Activated CD4-positive, alpha-beta T cell treated with anti-CD3 and anti-CD28 coated beads, Interleukin-2, amount 10 ng/mL, durations not matched to agents 24 days and 14 days (primary cell): ENCODE measurements around the gene DPPA5. TPM values are rescaled to one million over a fixed set of nuclear protein-coding genes. Genes with fewer than 3 reads are reported as not detected.

Source experiments
- DNase-seq: peaks from one replicate; pipeline ENCODE4 v3.0.0; 2022
- H3K27ac Mint-ChIP-seq: one replicate; pipeline ENCODE4 v1.8.0; 2022; ENCODE audit warnings: mild to moderate bottlenecking, mixed read lengths
- H3K27me3 Mint-ChIP-seq: one replicate; pipeline ENCODE4 v1.8.0; 2022; ENCODE audit warnings: mixed read lengths
- H3K36me3 Mint-ChIP-seq: one replicate; pipeline ENCODE4 v1.8.0; 2022; ENCODE audit warnings: low read depth, mild to moderate bottlenecking, mixed read lengths
- H3K4me1 Mint-ChIP-seq: one replicate; pipeline ENCODE4 v1.8.0; 2021; ENCODE audit warnings: mixed read lengths
- H3K4me3 Mint-ChIP-seq: one replicate; pipeline ENCODE4 v1.8.0; 2022; ENCODE audit warnings: mild to moderate bottlenecking, moderate library complexity, mixed read lengths
- H3K9me3 Mint-ChIP-seq: one replicate; pipeline ENCODE4 v1.8.0; 2021; ENCODE audit warnings: mixed read lengths
- intact Hi-C: fragments of 100-400 bp; cut with micrococcal nuclease; formaldehyde crosslinking; loops from one replicate; pipeline ENCODE4 v1.15.1; 2023
- total RNA-seq: library from RNA; stranded (reverse); gene quantifications from 2 replicates; pipeline ENCODE4 v1.2.3, GENCODE V29; 2022

DPPA5 gene
- total RNA-seq, 1 donor from 2014 or later: not detected

DNA sequence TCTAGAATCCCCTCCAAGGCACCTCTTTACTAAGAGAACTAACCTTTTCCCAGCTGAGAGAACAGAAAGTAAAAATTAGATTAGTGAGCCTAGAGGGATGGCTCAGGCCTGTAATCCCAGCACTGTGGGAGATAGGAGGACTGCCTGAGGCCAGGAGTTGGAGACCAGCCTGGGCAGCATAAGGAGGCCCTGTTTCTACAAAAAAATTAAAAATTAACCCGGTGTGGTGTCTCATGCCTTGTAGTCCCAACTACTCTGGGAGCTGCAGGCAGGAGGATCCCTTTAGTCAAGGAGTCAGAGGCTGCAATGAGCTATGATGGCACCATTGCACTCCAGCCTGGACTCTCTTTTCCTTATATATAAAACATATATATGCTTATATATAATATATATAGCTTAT lies 21.1 kb upstream of the DPPA5 start:
- no peak overlapping the region for H3K27ac Mint-ChIP-seq
- no peaks in the 10 kb centered on the region for H3K36me3 Mint-ChIP-seq
- DNase-seq: no peak
- H3K4me3 Mint-ChIP-seq: no peak overlapping the region
- H3K27me3 Mint-ChIP-seq: no peaks in the 10 kb centered on the region
- intact Hi-C loops: no loop called here
- H3K4me1 Mint-ChIP-seq: no peaks in the 10 kb centered on the region
- no peaks in the 10 kb centered on the region for H3K9me3 Mint-ChIP-seq

DNA sequence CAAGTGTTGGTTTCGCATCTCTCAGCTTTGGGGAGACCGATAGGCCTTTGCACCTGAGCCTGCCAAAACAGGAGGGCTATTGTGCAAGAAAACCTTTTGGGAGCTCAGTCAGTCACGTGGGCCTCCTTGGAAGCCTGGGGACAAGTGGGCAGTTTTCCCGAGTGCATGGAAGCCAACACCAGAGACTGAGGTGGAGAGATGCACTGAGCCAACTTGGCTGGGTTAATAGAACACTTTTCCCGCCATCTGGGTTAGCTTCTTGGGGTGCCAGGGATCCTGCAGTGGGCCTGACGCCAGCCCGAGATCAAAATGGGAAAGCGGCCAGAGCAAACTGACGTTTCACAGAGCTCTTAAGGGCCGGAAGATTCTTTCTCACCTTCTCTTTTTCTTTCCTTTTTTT lies 18.4 kb upstream of the DPPA5 start:
- H3K36me3 Mint-ChIP-seq: no peaks in the 10 kb centered on the region
- H3K27ac Mint-ChIP-seq: no peak overlapping the region
- no peaks in the 10 kb centered on the region for H3K9me3 Mint-ChIP-seq
- intact Hi-C loops: no loop called here
- no peak overlapping the region for H3K4me3 Mint-ChIP-seq
- no peaks in the 10 kb centered on the region for H3K4me1 Mint-ChIP-seq
- no peaks in the 10 kb centered on the region for H3K27me3 Mint-ChIP-seq
- DNase-seq: no peak

DNA sequence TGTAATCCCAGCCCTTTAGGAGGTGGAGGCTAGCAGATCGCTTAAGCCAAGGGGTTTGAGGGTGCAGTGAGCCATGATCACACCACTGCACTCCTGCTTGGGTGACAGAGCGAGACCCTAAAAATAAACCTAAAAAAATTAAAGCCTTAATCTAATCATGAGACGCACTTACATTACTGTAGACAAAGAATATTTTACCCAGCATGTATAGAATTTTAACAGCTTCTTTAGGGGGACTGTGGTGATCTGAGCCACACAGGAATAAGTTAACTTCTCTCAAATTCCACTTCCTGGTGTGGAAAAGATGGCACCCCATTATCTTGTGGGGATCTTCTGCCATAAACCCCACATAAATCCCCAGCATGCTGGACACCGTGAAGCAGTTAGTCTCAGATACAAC lies 17.9 kb upstream of the DPPA5 start:
- Mint-ChIP-seq H3K36me3 (no peaks in the 10 kb centered on the region), H3K27me3 (no peaks in the 10 kb centered on the region), H3K27ac (no peak overlapping the region), H3K4me1 (no peaks in the 10 kb centered on the region), H3K9me3 (no peaks in the 10 kb centered on the region), H3K4me3 (no peak overlapping the region)
- DNase-seq: no peak
- intact Hi-C loops: no loop called here

DNA sequence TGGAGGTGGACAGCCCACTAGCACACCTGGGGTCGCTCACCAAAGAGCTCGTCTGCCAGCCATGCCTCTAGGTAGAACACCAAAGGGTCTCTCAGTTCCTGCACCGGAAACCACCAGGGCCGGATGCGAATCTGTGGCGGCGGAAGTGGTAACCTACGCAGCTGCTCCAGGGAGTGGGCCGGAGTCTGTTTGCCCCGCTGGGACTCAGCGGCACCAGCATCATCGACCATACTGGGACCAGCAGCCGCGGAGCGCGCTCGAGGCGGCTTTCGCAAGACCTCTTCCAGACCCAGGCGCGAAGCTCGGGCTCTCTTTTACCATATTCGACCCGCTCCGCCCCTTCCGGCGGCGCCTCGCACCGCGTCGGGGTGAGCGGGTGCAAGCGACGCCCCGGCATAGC lies 15.5 kb upstream of the DPPA5 start, which contains the start of gene OOEP:
OOEP (minus strand) TSS at position 335 of the 400 bp plus-strand sequence; CDS start at position 230, 105 bp downstream.
- peaks cover 2% of the 10 kb centered on the region for H3K27me3 Mint-ChIP-seq
- no peaks in the 10 kb centered on the region for H3K4me1 Mint-ChIP-seq
- no peaks in the 10 kb centered on the region for H3K36me3 Mint-ChIP-seq
- no peak for DNase-seq
- intact Hi-C loops: no loop called here
- no peak within 1 kb of the TSS for H3K4me3 Mint-ChIP-seq
- no peak within 1 kb of the TSS for H3K27ac Mint-ChIP-seq
- H3K9me3 Mint-ChIP-seq: no peaks in the 10 kb centered on the region

DNA sequence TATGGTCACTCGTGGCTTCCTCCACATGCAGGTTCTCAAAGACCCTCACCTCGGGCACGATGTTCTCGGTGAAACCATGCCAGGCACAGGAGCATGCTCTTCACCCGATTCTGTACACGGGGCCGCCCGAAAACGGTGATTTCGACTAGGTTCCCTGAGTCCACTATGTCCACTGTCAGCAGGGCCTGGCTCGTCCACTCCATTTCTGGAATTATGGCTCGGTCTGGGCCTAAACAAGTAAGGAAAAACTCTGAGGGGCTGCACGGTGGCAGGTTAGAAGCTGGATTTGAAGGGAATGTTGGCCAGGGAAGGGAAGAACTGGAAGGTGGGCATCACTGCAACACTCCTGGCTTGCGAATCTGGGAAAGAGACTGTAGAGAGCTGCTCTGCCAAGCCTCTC lies 15.1 kb upstream of the DPPA5 start:
- H3K27ac Mint-ChIP-seq: no peak overlapping the region
- H3K4me1 Mint-ChIP-seq: no peaks in the 10 kb centered on the region
- H3K27me3 Mint-ChIP-seq: peaks cover 2% of the 10 kb centered on the region
- H3K36me3 Mint-ChIP-seq: no peaks in the 10 kb centered on the region
- intact Hi-C loops: no loop called here
- DNase-seq: no peak
- no peaks in the 10 kb centered on the region for H3K9me3 Mint-ChIP-seq
- H3K4me3 Mint-ChIP-seq: no peak overlapping the region

DNA sequence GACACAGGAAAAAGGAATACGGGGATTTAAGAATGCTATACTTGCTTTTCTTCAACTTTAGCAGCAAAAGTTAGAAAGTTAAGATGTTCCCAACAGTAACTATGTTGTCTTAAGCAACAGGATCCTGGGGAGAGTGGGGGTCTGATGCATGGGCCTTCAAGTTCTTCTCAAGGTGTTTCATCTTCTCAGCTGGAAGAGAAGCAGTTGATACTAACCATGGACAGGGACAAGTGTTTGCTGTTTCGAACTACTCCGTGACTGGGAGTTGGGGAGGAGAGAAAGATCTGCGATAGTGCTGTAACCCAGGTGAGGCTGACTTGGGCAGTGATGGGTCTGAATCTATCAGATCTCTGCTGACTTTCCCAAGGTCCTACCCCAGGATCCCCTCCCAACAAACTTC lies 14.6 kb upstream of the DPPA5 start:
- no peak overlapping the region for H3K27ac Mint-ChIP-seq
- H3K36me3 Mint-ChIP-seq: no peaks in the 10 kb centered on the region
- intact Hi-C loops: no loop called here
- H3K4me3 Mint-ChIP-seq: no peak overlapping the region
- peaks cover 2% of the 10 kb centered on the region for H3K27me3 Mint-ChIP-seq
- DNase-seq: no peak
- no peaks in the 10 kb centered on the region for H3K9me3 Mint-ChIP-seq
- H3K4me1 Mint-ChIP-seq: no peaks in the 10 kb centered on the region

DNA sequence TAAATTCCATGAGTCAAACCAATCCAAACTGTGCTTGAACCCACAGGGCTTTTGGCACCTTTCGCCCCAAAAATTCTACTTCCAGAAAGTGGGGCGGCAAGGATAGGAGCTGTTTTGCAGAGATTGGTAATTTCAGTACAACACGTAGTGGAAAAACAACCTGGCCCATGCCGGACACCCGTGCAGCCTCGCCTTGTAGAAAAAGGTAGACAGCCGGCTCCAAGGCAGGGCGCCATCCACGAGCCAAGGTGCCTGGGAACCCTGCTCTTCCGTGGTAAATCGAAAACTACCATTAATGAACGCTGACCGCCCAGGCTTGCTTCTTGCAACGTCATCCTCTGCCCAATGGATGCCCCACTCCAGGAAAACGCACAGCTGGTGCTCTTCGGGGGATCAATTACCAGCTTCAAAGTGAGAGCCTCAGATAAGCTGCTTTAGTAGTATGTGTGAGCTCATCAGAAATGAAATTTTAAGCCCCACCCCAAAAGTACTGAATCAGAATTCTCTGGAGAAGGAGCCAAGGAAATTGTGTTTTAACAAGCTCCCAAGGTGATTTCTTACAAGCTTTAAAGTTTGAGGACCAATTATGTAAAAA lies 13.8 kb upstream of the DPPA5 start:
- H3K9me3 Mint-ChIP-seq: no peaks in the 10 kb centered on the region
- no peaks in the 10 kb centered on the region for H3K4me1 Mint-ChIP-seq
- no peak overlapping the region for H3K27ac Mint-ChIP-seq
- no peaks in the 10 kb centered on the region for H3K36me3 Mint-ChIP-seq
- H3K4me3 Mint-ChIP-seq: no peak overlapping the region
- intact Hi-C loops: no loop called here
- H3K27me3 Mint-ChIP-seq: peaks cover 2% of the 10 kb centered on the region
- DNase-seq: no peak

DNA sequence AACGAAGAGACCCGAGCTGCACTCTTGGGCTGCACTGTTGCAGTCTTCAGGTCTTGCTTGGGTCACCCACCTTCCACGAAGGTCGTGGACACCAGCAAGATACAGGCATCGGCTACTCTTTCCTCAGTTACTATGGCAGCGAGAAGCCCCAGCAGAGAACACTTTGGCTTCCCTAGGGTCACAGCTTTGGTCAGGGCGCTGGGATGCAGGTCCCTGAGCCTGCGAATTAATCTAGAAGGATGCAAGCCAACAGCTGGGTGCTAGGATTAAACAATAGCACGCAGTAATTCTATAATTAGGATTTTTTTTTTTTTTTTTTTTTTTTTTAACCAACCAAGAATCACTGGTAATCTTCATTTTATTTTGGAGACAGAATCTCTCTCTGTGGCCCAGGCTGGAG lies 10.5 kb upstream of the DPPA5 start:
- no peaks in the 10 kb centered on the region for H3K36me3 Mint-ChIP-seq
- H3K27ac Mint-ChIP-seq: no peak overlapping the region
- H3K27me3 Mint-ChIP-seq: peaks cover 2% of the 10 kb centered on the region
- H3K4me3 Mint-ChIP-seq: no peak overlapping the region
- intact Hi-C loops: no loop called here
- no peak for DNase-seq
- no peaks in the 10 kb centered on the region for H3K4me1 Mint-ChIP-seq
- no peaks in the 10 kb centered on the region for H3K9me3 Mint-ChIP-seq

DNA sequence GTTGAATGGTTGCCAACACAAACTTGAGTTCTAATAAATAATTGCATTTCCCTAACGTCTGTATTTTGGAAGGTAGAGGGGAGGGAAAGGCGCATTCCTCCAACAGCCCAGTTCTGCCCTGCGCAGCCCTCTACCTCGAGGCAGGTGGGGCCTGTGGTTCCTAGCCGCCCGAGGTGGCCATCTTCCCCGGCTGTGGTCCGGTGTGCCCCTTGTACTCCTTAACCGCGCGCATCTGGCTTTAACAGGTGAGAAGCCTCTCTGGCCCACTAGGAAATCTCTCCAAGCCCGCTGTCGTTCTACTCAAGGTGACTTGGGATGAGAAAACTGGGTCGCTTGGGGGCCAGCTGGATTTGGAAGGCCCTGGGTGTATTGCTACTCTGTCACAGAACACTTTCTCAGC lies 10.0 kb upstream of the DPPA5 start:
- DNase-seq: no peak
- Mint-ChIP-seq H3K4me1 (no peaks in the 10 kb centered on the region), H3K9me3 (no peaks in the 10 kb centered on the region), H3K36me3 (no peaks in the 10 kb centered on the region), H3K4me3 (no peak overlapping the region), H3K27me3 (peaks cover 2% of the 10 kb centered on the region), H3K27ac (no peak overlapping the region)
- intact Hi-C loops: no loop called here

DNA sequence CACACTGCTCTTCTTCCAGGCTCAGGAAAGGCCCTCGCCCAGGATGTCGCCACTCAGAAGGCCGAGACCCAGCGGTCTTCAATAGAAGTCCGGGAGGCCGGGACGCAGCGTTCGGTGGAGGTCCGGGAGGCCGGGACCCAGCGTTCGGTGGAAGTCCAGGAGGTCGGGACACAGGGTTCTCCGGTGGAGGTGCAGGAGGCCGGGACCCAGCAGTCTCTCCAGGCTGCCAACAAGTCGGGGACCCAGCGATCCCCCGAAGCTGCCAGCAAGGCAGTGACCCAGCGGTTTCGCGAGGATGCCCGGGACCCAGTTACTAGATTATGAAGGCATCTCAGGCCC lies 9.4 kb upstream of the DPPA5 start:
- Mint-ChIP-seq H3K9me3 (no peaks in the 10 kb centered on the region), H3K4me3 (no peak overlapping the region), H3K27ac (no peak overlapping the region), H3K27me3 (peaks cover 2% of the 10 kb centered on the region), H3K4me1 (no peaks in the 10 kb centered on the region), H3K36me3 (no peaks in the 10 kb centered on the region)
- intact Hi-C loops: no loop called here
- DNase-seq: no peak

DNA sequence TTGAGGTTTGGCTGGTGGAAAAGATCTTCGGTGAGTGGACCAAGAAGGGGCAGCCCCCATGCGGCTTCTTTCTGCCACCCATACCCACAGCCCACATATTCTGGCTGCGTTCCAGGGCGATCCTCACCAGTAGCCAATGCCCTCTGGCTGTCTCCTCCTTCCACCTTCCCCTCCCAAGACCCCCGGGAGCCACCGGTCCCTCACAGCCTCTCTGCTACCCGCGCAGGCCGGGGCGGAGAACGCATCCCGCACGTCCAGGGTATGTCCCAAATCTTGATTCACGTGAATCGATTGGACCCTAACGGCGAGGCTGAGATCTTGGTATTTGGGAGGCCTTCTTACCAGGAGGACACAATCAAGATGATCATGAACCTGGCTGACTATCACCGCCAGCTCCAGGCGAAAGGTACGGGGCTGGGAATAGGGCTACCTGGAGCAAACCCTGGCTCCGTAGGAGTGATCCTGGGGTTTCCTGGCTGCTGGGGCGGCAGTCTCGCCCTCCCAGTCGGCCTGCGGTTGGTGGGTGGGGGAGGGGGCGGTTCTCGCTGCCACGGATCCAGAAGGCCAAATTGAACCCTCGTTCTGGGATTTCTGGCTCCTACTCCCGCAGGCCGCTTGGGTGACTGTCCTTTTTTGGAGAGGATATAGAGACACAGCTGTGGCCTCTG lies 8.9 kb upstream of the DPPA5 start:
- Mint-ChIP-seq H3K36me3 (no peaks in the 10 kb centered on the region), H3K4me1 (no peaks in the 10 kb centered on the region), H3K4me3 (no peak overlapping the region), H3K27me3 (peaks cover 2% of the 10 kb centered on the region), H3K9me3 (no peaks in the 10 kb centered on the region), H3K27ac (no peak overlapping the region)
- DNase-seq: no peak
- intact Hi-C loops: no loop called here

DNA sequence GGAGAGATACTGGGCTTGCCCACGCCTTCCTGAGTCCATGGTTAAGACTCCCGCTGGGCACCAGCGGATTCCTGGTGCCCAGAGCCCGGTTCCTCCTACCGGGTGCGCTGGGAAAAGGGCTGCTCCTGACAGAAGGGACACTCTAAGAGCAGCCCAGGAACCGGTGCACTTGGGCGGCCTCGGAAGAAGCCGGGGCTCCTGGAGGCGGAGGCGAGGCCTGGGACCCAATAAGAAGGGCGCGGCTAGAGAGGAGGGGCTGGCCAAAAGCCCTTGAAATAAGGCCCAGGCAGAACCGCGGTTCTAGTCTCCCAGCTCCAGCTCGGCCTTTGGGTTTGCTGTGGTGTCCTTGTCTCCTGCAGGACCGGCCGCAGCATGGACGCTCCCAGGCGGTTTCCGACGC lies 8.3 kb upstream of the DPPA5 start, which contains the start of gene KHDC3L:
KHDC3L (plus strand) TSS at position 301 of the 400 bp plus-strand sequence; CDS start at position 373, 72 bp downstream.
- no peaks in the 10 kb centered on the region for H3K9me3 Mint-ChIP-seq
- no peak within 1 kb of the TSS for H3K4me3 Mint-ChIP-seq
- H3K27me3 Mint-ChIP-seq: peaks cover 4% of the 10 kb centered on the region
- no peak within 1 kb of the TSS for H3K27ac Mint-ChIP-seq
- intact Hi-C loops: no loop called here
- H3K4me1 Mint-ChIP-seq: no peaks in the 10 kb centered on the region
- no peaks in the 10 kb centered on the region for H3K36me3 Mint-ChIP-seq
- DNase-seq: no peak

DNA sequence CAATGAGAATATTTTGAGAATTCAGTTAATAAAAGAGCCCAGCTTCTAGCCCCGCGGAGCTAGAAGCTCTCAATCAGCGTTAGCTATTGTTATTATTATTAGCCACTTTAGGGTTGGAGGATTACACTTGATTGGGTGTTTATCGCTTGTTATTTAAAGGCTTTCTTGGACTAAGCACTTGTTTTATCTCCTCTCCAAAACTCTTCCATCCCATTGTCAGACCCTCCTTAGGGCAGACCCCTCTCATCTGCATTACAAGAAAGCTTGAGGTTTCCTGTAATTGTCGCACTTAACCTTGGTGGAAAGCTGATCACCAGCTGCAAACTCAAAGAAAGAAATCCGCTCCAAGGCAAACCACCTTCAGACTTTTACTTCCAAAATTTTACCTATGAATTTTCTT lies 4.8 kb downstream of the DPPA5 start:
- Mint-ChIP-seq H3K36me3 (no peaks in the 10 kb centered on the region), H3K4me3 (no peak overlapping the region), H3K27me3 (peaks cover 47% of the 10 kb centered on the region), H3K4me1 (no peaks in the 10 kb centered on the region), H3K27ac (no peak overlapping the region), H3K9me3 (no peaks in the 10 kb centered on the region)
- intact Hi-C loops: no loop called here
- DNase-seq: no peak

DNA sequence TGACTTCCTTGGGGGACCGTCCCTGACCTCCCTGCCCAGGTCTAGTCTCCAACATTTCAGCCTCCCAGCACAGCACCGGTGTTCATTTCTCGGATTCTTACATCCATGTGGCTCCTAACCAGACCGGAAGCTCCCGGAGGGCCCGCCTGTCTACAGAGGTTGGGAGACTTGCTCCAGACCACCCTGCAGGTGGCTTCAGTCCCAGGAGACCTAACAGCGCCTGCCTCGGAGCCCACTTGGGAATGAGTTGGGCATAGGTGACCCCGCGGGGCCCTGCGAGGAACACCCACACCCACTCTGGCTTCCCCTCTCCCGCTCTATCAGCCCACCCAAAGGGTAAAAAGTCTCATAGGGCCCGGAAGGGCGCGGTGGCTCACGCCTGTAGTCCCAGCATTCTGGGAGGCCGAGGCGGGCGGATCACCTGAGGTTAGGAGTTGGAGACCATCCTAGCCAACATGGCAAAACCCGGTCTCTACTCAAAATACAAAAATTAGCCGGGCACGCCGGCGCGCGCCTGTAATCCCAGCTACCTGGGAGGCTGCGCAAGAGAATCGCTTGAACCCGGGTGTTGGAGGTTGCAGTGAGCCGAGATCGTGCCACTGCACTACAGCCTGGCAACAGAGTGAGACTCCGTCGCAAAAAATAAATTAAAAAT lies 5.4 kb downstream of the DPPA5 start:
- Mint-ChIP-seq H3K27me3 (peaks cover 52% of the 10 kb centered on the region), H3K36me3 (no peaks in the 10 kb centered on the region), H3K4me3 (no peak overlapping the region), H3K4me1 (no peaks in the 10 kb centered on the region), H3K27ac (no peak overlapping the region), H3K9me3 (no peaks in the 10 kb centered on the region)
- DNase-seq: no peak
- intact Hi-C loops: no loop called here
